Endodermal cell (in vitro differentiated cells): ENCODE measurements around the gene CLDN9. TPM values are rescaled to one million over a fixed set of nuclear protein-coding genes. Genes with fewer than 3 reads are reported as not detected.
A peak's percentile ranks its signal among the peaks of the same experiment; 100 is the strongest.

Source experiments
- DNase-seq: peaks from one replicate; pipeline ENCODE4 v3.0.0-alpha.2; 2017
- H3K27ac ChIP-seq: 2 replicates; pipeline ENCODE4 v1.5.1; 2013; ENCODE audit warnings: mild to moderate bottlenecking, low read depth, low read length, moderate library complexity
- H3K27me3 ChIP-seq: 2 replicates; pipeline ENCODE4 v1.6.1; 2013; ENCODE audit warnings: mild to moderate bottlenecking, low read length, moderate library complexity; ENCODE audit not compliant: insufficient read depth, control insufficient read depth, poor library complexity, severe bottlenecking
- H3K36me3 ChIP-seq: 2 replicates; pipeline ENCODE4 v1.7.0; 2013; ENCODE audit warnings: mild to moderate bottlenecking, low read length, moderate library complexity; ENCODE audit not compliant: control insufficient read depth, insufficient read depth
- H3K4me1 ChIP-seq: one replicate; pipeline ENCODE4 v1.7.0; 2013; ENCODE audit warnings: low read length; ENCODE audit not compliant: control insufficient read depth, insufficient read depth
- H3K4me3 ChIP-seq: 2 replicates; pipeline ENCODE4 v1.5.1; 2013; ENCODE audit warnings: mild to moderate bottlenecking, low read length, moderate library complexity
- H3K9ac ChIP-seq: 2 replicates; pipeline ENCODE4 v1.6.1; 2013; ENCODE audit warnings: mild to moderate bottlenecking, low read length, moderate library complexity; ENCODE audit not compliant: poor library complexity, severe bottlenecking; ENCODE audit errors: extremely low read depth
- H3K9me3 ChIP-seq: 2 replicates; pipeline ENCODE4 v1.6.1; 2013; ENCODE audit warnings: mild to moderate bottlenecking, low read length, moderate library complexity; ENCODE audit not compliant: control insufficient read depth
- H3K27ac Mint-ChIP-seq: 2 replicates; pipeline ENCODE4 v1.8.0; 2020; ENCODE audit warnings: mixed read lengths
- H3K27me3 Mint-ChIP-seq: 2 replicates; pipeline ENCODE4 v1.8.0; 2021; ENCODE audit warnings: mild to moderate bottlenecking, mixed read lengths; ENCODE audit not compliant: insufficient read depth
- H3K36me3 Mint-ChIP-seq: 2 replicates; pipeline ENCODE4 v1.8.0; 2020; ENCODE audit warnings: low read depth, mixed read lengths
- H3K4me1 Mint-ChIP-seq: 2 replicates; pipeline ENCODE4 v1.8.0; 2020; ENCODE audit warnings: mixed read lengths
- H3K4me3 Mint-ChIP-seq: 2 replicates; pipeline ENCODE4 v1.8.0; 2020; ENCODE audit warnings: mild to moderate bottlenecking, moderate library complexity, mixed read lengths
- H3K9me3 Mint-ChIP-seq: 2 replicates; pipeline ENCODE4 v1.8.0; 2020; ENCODE audit warnings: mild to moderate bottlenecking, mixed read lengths
- CTCF ChIP-seq: fragments of 200-600 bp; sonication (generic); conservative IDR thresholded peaks from 2 replicates; pipeline ENCODE4 v1.5.0; 2021; ENCODE audit warnings: antibody characterized with exemption, mild to moderate bottlenecking
- WGBS, 2 experiments: methylation state at CpG; one replicate each; pipeline versions ENCODE4 v1.1.5 to v1.1.7; 2013; ENCODE audit warnings: missing lambda C conversion rate in 2 of 2, mixed read lengths in 1 of 2; ENCODE audit not compliant: insufficient coverage in 1 of 2, insufficient read length in 1 of 2; 5-methylcytosine and 5-hydroxymethylcytosine counted together
- total RNA-seq, 2 donors: library from RNA; stranded (reverse); fragmentation: NEBNext Ultra II Directional in 1 of 2; extraction: Animal tissue kit (Norgen Biotek cat#: 25700) in 1 of 2; gene quantifications; 2 replicates in 1 of 2; 3 replicates in 1 of 2; pipeline ENCODE4 v1.2.1, GENCODE V29; 2021

The CLDN9 gene
- total RNA-seq, 2 donors from 2014 or later = 0.18 TPM; not detected in 1

- Mint-ChIP-seq H3K4me1 (peaks cover 29% of the 10 kb centered on the region), H3K36me3 (peaks cover 20% of the 10 kb centered on the region), H3K9me3 (no peaks in the 10 kb centered on the region), H3K27me3 (no peaks in the 10 kb centered on the region), H3K27ac (peak overlapping the region; percentile 99), H3K4me3 (peak overlapping the region; percentile 83)
- Histone ChIP-seq H3K9me3 (no peaks in the 10 kb centered on the region), H3K27ac (peak overlapping the region; percentile 95), H3K4me3 (peak overlapping the region; percentile 97), H3K36me3 (peaks cover 28% of the 10 kb centered on the region), H3K9ac (peak overlapping the region; percentile 99), H3K4me1 (peaks cover 12% of the 10 kb centered on the region), H3K27me3 (no peaks in the 10 kb centered on the region)
- TF ChIP-seq CTCF = no peak
- WGBS, 2 experiments = 0 to 9% methylated on average over 4 to 7 of the region's 8 CpGs
- peak; percentile 95 for DNase-seq
Measured at GRCh38 chr16:3022208-3022683, 9.5 kb downstream of the CLDN9 start.

GRCh38 chr16:3022684-3023414, 10.1 kb downstream of the CLDN9 start:
- 32 to 34% methylated on average over 3 to 8 of the region's 8 CpGs for WGBS, 2 experiments
- H3K27me3 Mint-ChIP-seq = no peaks in the 10 kb centered on the region
- H3K4me1 Mint-ChIP-seq = peaks cover 29% of the 10 kb centered on the region

GRCh38 chr16:3023415-3023668, 10.6 kb downstream of the CLDN9 start:
- peak overlapping the region; percentile 97 for H3K4me3 ChIP-seq
- H3K4me1 ChIP-seq = peaks cover 12% of the 10 kb centered on the region
- no peak overlapping the region for H3K27ac ChIP-seq
- DNase-seq = no peak
- Mint-ChIP-seq H3K36me3 (peaks cover 23% of the 10 kb centered on the region), H3K4me1 (peaks cover 28% of the 10 kb centered on the region), H3K4me3 (peak overlapping the region; percentile 83), H3K27ac (peak overlapping the region; percentile 99), H3K27me3 (peaks cover 1% of the 10 kb centered on the region), H3K9me3 (no peaks in the 10 kb centered on the region)
- WGBS, 2 experiments = 12% methylated on average over 6 of the region's 6 CpGs; no CpG with 5 or more reads in 1 of the 2 experiments
- no peaks in the 10 kb centered on the region for H3K9me3 ChIP-seq
- H3K27me3 ChIP-seq = no peaks in the 10 kb centered on the region
- TF ChIP-seq CTCF = no peak
- peaks cover 30% of the 10 kb centered on the region for H3K36me3 ChIP-seq
- H3K9ac ChIP-seq = peak overlapping the region; percentile 99

More at GRCh38 chr16:3022684-3023414, 10.1 kb downstream of the CLDN9 start:
- peak; percentile 87 for DNase-seq
- Histone ChIP-seq H3K27me3 (no peaks in the 10 kb centered on the region), H3K9me3 (no peaks in the 10 kb centered on the region), H3K36me3 (peaks cover 30% of the 10 kb centered on the region), H3K4me3 (peak overlapping the region; percentile 97), H3K9ac (peak overlapping the region; percentile 99), H3K27ac (peak overlapping the region; percentile 90), H3K4me1 (peaks cover 12% of the 10 kb centered on the region)
- Mint-ChIP-seq H3K27ac (peak overlapping the region; percentile 99), H3K4me3 (peak overlapping the region; percentile 83), H3K36me3 (peaks cover 23% of the 10 kb centered on the region), H3K9me3 (no peaks in the 10 kb centered on the region)
- TF ChIP-seq CTCF = no peak
